Activated T-cell treated with anti-CD3 and anti-CD28 coated beads, Interleukin-2, amount 50 U/mL, for 1 hour (primary cell): ENCODE measurements around the gene CHRNA3.
"Not testable (repeated sequence)": the region's sequence is repeated elsewhere in the genome, so short reads cannot be mapped to it uniquely, and the experiment has no call there.

Experiments used
- DNase-seq: peaks from one replicate; pipeline ENCODE4 v3.0.0-alpha.2; 2020

CHRNA3 gene

DNA sequence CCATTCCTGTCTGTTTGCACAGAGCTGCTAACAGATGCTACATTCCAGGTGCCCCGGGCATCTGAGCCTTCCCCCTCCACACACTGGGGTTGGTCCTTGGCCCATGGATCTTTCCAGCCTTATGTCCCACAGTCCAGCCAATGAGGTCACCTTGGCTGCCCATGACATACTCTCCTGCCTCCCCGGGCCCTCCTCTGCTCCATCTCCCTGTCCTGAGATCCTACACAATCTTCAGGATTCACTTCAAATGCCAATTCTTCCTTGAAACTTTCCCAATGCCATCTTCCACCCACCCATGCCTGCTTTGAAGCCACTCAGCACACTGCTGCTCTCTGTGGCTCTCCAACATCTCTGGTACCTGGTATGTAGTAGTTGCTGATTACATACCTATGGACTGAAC lies 4.3 kb downstream of the CHRNA3 start:
- no peak for DNase-seq

DNA sequence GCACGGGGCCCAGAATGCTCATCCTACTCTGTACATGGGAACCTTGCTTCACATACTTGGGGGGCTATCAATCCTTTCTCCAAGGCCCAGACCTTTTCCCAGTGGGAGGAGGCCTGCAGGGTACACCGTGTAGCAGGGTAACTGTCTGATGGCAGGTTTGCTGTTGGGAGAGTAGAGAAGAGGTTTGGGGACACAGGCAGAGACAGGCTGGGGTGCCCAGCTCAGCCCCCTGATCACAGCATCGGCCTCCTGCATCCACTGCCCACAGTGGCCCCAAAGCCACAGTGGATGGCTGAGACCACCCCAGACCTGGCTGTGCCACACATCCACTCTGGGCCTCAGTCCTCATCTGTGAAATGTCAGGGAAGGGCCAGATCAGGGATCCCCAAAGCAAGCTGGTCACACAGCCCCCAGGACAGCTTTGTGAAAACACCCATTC lies 5.6 kb downstream of the CHRNA3 start:
- no peak for DNase-seq

DNA sequence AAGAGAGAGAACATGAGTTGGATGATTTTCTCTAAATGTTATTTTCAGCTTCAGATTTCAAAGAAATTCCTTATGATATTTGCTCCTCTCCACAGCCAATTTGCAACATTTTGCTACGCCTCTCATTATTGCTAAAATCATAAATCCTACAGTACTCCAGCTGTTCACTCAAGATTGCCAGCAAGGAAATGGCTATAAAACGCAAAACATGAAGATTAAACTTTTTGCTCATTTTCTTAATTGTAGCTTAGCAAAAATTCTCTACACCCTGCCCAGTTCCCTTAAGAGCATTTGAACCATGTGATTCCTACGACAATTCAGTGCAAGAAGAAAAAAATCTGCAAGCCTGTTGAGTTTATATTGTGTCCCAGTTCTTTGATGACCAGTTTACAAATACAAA lies 6.8 kb downstream of the CHRNA3 start:
- DNase-seq = no peak

DNA sequence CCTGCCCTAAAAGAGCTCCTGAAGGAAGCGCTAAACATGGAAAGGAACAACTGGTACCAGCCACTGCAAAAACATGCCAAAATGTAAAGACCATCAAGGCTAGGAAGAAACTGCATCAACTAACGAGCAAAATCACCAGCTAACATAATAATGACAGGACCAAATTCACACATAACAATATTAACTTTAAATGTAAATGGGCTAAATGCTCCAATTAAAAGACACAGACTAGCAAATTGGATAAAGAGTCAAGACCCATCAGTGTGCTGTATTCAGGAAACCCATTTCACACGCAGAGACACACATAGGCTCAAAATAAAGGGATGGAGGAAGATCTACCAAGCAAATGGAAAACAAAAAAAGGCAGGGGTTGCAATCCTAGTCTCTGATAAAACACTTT lies 11.2 kb downstream of the CHRNA3 start:
- DNase-seq = not testable (repeated sequence)

DNA sequence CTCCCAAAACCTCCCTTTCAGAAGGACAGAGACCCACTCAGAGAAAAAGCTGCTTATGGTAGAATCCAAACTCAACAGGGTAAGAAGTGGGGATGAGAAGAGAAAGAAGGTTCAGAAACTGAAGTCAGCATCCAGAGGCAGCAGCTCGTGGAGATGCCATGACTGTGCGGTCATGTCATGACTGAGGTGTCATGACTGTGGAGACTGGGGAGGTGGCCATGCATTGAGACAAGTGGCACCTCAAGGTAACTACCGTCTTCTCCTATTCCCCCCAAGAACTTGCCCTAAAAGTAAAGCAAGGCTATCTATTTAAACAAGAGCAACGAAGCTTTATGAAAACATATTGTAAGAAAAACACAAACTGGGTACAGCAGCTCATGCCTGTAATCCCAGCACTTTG lies 15.1 kb downstream of the CHRNA3 start:
- DNase-seq = no peak

DNA sequence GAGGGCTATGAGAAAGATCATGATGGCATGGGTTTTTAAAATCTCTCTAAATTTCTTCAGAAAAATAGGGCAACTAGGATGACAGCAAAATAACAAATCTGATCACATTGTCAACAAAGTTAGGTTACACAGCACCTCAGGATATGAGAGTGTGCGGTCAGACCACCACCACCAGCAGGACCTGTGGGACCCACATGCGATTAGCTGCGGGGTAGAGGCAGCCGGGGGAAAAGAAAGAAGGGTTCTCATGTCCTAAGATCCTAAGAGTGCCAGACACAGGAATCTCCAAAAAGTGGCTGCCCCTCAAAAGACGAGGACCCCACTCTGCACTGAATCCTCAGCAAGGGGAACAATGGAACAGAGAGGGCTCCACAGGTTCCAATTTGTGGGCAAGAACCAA lies 15.6 kb downstream of the CHRNA3 start:
- no peak for DNase-seq

DNA sequence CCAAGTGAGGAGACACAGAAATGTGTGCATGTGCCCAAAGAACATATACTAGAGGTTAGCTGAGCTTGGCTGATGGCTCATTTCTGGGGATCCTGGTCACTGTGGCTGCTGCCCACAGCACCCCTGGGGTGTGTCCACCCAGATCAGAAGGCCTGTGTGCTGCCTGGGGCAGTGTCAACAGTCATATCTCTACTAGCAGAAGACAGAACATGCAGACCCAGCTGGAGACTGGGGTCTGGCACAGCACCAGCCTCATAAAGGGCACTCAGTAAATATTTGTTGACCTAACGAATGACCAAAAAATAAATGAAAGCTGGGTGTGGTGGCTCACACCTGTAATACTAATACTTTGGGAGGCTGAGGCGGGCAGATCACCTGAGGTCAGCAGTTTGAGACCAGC lies 16.4 kb downstream of the CHRNA3 start:
- no peak for DNase-seq

DNA sequence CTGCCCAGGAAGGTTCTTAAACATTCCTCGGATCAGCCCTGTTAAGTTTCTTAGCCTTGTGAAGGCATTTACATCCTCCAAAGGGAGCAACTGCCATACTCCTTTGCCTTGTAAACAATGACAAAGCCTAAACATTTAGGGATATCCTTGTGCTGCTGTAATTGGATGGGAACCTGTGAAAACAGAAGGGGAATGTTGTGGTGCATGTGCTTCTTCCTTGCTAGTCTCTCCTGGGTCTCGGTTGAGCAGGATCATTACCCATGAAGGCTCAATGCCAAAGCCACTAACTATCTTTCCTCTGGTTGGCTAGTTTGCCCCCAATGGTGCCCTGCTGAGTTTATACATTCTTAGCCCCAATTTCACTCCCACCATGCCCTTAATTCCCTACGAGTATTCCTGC lies 17.3 kb downstream of the CHRNA3 start:
- DNase-seq = no peak

DNA sequence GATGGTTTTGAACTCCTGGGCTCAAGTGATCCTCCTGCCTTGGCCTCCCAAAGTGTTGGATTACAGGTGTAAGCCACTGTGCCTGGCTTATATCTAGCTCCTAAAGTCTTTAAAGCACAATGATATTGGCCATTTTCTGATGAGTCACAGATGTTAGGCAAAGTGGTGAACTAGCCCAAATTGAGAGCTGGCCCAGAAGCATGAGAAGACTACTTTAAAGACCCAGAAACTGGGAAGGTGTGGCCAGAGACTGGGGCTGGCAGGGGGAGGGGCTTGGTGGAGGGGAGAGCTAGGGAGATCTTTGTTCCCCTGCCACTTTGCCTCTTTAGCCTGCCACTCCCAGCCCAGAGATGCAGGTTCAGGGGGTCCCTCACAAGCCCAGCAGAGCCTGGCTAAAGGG lies 21.6 kb downstream of the CHRNA3 start:
- no peak for DNase-seq

DNA sequence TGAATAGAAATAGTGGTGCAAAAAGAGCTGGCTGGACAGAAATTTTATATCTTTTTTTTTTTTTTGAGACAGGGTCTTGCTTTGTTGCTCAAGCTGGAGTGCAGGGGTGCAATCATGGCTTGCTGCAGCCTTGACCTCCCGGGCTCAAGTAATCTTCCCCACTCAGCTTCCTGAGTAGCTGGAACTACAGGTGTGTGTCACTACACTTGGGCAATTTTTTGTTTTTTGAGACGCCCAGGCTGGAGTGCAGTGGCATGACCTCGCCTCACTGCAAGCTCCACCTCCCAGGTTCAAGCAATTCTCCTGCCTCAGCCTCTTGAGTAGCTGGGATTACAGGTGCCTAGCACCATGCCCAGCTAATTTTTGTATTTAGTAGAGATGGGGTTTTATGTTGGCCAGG lies 22.4 kb downstream of the CHRNA3 start:
- no peak for DNase-seq

DNA sequence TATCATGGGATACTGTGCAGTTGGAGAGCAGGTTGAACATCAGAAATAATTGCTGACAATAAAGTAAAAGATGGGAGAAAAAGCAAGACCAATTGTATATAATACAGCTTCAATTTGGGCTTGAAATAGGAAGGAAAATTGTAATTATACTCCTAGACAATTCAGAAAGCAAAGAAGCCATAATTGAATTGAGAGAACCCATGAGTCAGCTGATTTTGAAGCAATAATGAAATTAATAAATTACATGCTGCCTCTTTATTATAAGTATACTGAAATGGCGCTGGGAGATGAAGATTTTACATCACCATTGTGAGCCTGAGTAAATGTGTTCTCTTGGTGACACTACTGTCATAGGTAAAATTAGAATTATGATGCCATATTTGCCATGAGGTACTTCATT lies 23.2 kb downstream of the CHRNA3 start:
- no peak for DNase-seq

DNA sequence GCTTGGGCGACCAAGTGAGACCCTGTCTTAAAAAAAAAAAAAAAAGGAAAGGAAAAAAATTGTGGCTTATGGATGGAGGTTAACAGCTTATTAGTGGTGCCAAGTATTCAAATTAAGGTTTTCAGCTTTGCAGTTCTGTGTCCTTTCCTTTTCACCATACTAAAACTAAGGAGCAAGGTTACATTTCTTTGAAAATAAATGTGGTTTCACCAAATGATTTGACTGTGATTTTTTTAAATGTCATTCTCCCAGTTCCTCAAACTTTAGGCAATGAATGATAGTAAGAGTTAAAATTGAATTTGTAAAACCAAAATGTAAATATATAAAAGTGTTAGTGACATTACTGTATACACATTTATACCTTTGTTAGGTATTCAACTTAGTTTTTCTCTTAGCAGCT lies 45.9 kb downstream of the CHRNA3 start:
- DNase-seq = no peak

DNA sequence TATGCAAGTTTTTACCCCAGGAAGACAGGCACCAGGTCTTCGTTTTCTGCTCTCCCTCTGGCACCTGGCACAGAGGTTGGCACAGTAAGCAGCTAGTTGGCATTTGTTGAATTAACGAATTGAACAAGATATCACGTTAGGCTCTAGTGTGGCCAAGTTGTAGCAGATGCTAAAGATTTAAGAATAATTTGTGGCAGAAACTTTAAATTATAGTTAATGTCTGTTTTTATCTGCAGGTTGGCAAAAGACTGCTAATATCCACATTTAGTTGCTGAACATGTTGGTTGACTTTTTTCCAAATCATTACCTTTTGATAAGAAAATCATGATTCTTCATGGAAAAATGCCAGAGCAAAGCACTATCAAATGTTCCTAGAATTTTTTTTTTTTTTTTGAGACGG lies 47.4 kb downstream of the CHRNA3 start:
- no peak for DNase-seq

DNA sequence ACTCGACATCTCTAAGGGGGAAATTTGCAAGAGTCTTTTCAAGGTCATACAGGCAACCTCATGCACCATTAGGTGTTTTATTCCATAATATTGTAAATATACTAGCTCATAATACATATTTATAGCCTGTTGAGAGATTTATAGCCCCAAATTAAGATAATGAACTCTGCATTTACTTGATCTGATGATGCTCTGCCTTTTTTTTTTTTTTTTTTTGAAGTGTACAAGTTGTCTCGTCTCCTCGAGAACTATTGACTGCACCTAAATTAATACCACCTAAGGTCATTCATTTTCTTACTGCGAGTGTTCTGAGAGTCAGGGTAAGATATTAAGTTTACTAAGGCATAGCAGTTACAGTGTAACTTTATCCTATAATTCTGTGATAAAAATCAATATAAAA lies 49.4 kb downstream of the CHRNA3 start:
- no peak for DNase-seq

DNA sequence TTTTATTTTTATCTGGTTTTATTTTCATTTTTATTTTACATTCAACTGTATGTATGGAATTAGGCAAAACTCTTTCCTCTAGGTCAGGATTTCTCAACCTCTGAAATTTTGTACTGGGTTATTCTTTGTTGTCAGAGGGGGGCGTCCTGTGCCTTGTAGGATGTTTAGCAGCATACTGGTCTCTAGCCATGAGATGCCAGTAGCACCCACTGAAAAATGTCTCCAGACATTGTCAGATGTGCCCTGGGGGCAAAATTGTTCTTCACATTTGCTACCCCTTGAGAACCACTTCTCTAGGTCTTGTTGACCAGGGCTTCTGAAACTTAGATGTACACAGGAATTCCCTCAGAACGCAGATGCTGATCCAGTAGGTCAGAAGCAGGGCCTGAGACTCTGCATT lies 50.1 kb downstream of the CHRNA3 start:
- no peak for DNase-seq

DNA sequence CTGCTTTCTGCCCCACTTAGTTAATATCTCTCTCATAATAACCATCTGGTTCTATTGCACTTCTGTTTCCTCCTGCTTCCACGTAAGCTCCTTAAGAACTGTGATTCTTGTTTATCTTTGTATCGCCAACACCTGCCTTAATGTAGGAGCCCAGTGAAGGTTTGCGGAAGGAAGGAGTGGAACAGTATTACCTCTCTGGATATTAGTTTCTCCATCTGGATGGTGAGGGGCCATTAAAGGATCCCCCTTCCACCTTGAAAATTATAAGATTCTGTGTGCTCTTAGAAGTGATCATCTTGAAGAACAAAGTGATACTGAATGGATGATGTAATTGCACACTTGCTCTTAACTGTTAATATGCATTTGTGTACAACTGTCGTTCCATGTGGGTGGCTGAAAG lies 53.3 kb downstream of the CHRNA3 start:
- DNase-seq = no peak

DNA sequence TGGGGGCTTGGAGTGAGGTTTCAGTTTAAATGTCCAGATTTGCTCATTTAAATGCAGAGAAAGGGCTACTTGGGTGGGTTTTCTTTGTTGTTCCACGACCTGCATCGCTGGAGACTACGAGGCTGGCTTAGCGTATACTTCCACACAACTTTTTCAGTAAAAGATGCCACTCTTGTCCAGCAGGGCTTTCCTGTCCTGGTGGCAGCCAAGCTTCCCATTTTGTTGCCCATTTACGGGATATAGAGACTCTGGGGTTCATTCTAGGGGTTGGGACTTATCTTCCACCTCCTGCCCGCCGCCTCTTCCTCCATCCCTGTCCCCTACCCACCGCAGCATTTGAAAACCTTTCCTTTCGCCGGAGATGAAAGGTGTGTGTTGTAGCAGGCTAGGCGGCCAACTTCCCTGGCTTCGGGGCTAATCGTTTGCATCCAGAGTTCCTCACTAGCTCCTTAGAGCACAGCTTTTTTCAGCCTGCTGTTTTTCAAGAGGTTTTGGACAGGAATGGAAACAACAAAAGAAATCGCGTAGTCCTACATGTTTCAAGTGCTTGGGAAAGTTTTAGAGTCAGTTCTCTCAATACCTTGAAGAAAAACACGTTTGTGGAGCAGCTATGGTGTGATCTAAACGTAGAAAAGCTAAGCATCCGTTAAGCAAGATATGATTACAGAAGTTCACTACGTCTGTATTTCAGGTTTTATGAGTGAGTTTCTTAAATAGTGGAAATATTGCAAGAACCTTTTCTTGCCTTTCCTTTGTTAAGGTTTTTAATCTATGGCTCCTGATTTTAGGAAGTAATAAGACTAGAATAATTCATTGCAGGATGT lies 54.6 kb downstream of the CHRNA3 start:
- peak; percentile 21 for DNase-seq

DNA sequence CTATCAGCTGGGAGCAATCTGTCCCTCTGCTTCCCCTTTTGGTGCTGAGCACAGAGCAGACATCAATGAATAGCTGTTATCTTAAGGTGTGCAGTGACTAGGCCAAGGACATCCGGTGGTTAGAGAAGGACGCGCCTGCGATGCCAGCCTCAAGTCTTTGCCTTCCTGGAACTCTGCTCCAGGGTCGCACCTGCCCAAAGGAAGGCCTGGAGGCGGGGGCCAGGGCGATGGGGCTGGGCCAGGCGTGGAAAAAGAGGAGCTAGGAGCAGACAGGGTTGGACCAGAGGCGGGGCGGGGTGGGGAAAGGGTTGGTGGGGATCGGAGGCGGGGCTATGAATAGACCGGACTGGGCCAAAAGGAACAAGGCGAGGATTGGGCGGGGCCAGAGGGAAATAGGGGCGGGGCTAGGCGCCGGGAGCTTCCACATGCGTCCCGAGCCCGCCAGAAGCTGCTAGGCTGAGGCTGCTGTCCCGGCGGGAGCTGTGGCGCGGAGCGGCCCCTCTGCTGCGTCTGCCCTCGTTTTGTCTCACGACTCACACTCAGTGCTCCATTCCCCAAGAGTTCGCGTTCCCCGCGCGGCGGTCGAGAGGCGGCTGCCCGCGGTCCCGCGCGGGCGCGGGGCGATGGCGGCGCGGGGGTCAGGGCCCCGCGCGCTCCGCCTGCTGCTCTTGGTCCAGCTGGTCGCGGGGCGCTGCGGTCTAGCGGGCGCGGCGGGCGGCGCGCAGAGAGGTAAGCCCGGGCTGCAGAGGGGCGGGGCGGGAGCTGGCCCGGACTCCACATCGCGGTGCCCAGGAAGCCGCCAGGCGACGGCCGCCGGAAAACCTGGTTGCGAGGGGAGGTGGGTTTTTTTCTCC lies 55.5 kb downstream of the CHRNA3 start, which contains the start of gene CHRNA5:
Gene CHRNA5, plus strand, starts transcription at position 424 of the 854 bp plus-strand sequence. Its CDS starts 200 bp downstream, at position 624.
- DNase-seq = peak; percentile 70

DNA sequence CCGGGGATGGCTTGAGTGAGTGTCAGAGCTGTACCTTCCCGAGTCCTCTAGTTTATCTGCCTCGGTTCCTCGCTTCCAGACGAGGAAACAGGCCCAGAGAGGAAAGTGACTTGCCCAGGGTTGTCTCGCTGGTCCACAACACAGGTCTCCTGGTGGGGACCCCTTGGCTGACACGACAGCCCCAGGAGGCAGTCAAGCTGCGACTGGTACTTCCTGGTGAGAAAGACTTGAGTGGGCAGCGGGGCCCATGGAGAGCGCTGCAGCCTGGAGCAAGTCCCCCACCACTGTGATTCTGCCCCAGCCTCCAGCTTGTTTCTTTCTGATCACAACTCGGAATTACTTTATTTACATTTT lies 56.1 kb downstream of the CHRNA3 start:
- DNase-seq = no peak

DNA sequence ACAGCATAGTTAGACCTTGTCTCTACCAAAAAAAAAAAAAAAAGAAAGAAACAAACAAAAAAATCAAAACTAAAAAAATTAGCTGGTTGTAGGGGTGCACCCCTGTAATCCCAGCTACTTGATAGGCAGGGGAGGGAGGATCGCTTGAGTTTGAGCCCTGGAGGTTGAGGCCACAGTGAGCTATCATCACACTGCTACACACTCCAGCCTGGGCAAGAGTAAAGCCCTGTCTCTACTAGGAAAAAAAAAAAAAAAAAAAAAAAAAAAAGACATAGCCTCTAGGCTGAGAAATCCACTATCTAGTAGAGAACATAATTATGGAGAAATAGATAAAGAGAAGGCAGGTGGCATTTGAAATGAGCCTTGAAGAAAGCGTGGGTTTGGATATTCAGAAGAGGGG lies 57.7 kb downstream of the CHRNA3 start:
- DNase-seq = no peak

DNA sequence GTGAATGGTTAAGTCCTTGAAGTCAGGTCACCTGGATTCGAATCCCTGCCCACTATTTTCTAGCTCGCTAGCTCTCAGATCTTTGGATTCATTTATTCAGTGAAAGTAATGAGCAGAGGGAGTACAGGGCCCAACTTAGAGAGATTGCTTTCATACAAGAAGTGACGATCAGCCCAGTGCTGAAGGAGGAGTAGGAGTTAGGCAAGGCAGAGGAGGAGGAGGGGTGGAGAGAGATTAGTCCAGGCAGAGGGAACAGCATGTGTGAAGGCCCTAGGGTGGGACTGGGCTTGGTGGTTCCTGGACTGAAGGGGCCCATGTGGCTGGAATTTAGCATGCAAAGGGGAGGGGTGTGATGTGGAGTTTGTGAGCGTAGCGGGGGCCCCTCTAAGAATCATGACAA lies 59.3 kb downstream of the CHRNA3 start:
- no peak for DNase-seq

DNA sequence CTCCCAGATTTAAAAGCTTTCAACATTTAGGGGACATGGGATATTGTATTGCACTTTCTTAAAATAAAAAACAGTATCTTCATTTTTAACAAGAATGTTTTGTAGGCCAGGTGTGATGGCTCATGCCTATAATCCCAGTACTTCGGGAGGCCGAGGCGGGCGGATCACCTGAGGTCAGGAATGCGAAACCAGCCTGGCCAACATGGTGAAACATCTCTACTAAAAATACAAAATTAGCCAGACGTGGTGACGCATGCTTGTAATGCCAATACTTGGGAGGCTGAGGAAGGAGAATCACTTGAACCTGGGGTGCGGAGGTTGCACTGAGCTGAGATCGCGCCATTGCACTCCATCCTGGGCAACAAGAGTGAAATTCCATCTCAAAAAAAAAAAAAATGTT lies 60.6 kb downstream of the CHRNA3 start:
- not testable (repeated sequence) for DNase-seq

DNA sequence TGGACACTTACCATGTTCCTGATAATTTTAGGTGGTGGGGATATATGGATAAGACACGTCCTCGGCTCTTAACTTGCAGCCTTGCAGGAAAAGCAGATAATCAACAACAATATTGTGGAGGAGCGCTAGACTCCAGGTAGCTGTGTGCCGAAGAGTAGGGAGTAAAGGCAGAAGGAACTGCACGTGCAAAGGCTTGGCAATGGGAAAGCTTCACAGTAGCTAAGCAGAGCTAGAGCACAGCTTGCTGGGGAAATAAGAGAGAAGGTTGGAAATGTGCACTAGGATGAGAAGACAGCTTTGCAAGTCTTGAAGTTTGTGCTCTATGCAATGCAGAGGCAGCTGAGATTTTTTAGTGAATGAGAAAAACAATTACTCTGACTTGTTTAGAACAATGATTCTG lies 68.2 kb downstream of the CHRNA3 start:
- no peak for DNase-seq

DNA sequence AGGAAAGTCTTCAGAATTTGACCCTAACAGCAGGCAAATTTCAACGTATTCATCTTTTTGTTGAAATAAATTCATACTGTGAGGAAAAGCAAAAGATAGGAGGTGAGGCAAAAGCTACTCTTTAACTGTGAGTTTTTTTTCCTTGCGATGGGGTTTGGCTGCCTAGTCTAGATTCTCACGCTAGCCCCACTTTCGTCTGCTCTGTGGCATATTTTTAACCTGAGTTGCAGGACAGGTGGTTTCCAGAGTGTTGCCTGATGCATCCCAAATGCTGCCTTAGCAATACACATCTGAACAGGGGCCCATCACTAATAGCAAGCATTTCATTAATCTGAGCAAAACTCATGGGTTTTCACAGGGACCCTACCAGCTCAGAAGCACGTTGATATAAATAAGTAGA lies 68.9 kb downstream of the CHRNA3 start:
- no peak for DNase-seq
